ENCODE measurements around the gene TXLNB. TPM values are rescaled to one million over a fixed set of nuclear protein-coding genes. Genes with fewer than 3 reads are reported as not detected.
"Not testable (repeated sequence)": the region's sequence is repeated elsewhere in the genome, so short reads cannot be mapped to it uniquely, and the experiment has no call there.

TXLNB gene
- polyA plus RNA-seq, 1 donor from 2014 or later = 1.9 TPM

DNA sequence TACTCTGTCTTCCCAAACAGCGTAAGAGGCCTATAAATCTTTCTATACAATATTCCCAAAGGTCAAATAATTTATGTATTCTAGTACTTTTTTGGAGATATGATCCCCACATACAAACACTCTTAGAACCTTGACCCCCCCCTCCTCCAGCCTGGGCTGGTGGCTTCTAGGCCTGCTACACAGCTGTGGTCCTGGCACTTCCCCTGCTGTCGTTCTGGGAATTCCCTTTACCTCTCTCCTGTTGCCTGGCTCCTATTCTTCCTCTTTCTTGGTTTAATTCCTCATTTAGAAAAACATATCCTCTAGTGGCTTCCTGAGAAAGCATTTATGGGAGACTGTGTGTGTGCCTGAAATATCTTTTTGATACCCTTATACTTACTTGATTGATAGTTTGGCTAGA lies 4.1 kb upstream of the TXLNB start:
- peaks cover 7% of the 10 kb centered on the region for H3K36me3 Mint-ChIP-seq
- H3K4me1 Mint-ChIP-seq = peaks cover 35 to 43% (median 37%) of the 10 kb centered on the region in 3 donors
- peak overlapping the region in 2 of 3 donors; percentile 10 to 33 for H3K27ac Mint-ChIP-seq
- peak overlapping the region in 2 of 4 donors; percentile 2 to 68 for H3K4me3 Mint-ChIP-seq
- H3K27me3 Mint-ChIP-seq = peaks cover 1% of the 10 kb centered on the region
- no peaks in the 10 kb centered on the region for H3K9me3 Mint-ChIP-seq

DNA sequence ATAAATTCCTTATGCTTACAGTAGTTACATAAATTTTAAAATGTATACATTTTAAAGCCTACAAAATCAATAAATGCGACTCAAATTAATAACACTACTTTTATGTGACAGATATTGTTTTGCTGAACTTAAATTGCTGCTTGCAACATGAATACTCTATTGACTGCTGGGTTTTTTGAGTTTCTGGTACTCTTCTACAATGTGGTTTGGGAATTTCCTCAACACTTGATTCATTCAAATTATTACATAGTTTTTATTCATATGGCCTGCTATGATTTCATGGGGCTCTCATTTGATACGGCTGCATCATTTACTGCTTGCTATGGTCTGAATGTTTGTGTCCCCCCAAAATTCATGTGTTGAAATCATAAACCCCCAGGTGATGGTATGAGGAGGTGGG lies 2.3 kb upstream of the TXLNB start:
- H3K4me3 Mint-ChIP-seq = peak overlapping the region in 2 of 4 donors; percentile 15 to 66
- H3K36me3 Mint-ChIP-seq = peaks cover 9% of the 10 kb centered on the region
- peak overlapping the region; percentile 19 to 94 (median 68) for H3K27ac Mint-ChIP-seq
- H3K4me1 Mint-ChIP-seq = peaks cover 39 to 49% (median 42%) of the 10 kb centered on the region in 3 donors
- H3K27me3 Mint-ChIP-seq = peaks cover 1% of the 10 kb centered on the region
- no peaks in the 10 kb centered on the region for H3K9me3 Mint-ChIP-seq

DNA sequence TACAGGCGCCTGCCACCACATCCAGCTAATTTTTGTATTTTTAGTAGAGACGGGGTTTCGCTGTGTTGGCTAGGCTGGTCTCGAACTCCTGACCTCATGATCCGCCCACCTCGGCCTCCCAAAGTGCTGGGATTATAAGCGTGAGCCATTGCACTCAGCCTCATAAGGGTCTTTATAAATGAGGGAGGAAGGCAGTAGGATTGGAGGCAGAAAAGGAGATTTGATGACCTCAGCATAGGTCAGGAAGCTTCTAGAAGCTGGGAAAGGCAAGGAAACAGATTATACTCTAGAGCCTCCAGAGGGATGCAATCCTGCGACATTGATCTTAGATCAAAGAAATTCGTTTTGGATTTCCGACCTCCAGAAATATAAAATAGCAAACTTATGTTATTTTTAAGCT lies 1.4 kb upstream of the TXLNB start:
- Mint-ChIP-seq H3K36me3 (peaks cover 12% of the 10 kb centered on the region), H3K4me1 (peaks cover 39 to 47% (median 42%) of the 10 kb centered on the region in 3 donors), H3K27ac (peak overlapping the region; percentile 75 to 97 (median 94))
- H3K27me3 Mint-ChIP-seq, H3K9me3 Mint-ChIP-seq, H3K4me3 Mint-ChIP-seq: not testable (repeated sequence)

DNA sequence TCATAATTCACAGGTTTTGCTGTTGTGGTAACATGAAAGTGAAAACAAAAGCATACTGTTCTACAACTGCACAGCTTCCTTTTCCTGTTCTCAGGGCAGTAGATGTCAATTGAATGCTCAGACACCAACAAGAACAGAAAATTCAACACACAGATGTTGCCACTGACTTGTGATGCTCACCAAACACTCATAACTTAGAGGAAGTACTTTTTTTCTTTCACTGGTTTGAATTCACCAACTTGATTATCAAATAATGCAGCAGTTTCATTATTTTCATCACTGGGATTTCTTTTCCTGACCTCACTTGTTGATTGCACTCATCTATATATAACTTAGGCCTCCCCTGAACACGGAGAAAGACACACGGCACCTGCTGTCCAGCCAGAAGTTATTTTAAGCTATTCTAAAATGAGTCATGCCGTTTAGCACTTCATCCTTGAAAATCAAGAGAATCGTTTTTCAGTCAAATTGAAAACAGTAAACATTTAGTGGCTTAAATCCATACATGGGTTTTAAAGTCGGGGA lies 949 bp downstream of the TXLNB start:
- Mint-ChIP-seq H3K36me3 (peaks cover 15% of the 10 kb centered on the region), H3K27ac (peak overlapping the region; percentile 75 to 97 (median 94)), H3K27me3 (peaks cover 1% of the 10 kb centered on the region), H3K4me1 (peaks cover 25 to 46% (median 40%) of the 10 kb centered on the region in 3 donors), H3K4me3 (peak overlapping the region; percentile 74 to 85 (median 83)), H3K9me3 (no peaks in the 10 kb centered on the region)

DNA sequence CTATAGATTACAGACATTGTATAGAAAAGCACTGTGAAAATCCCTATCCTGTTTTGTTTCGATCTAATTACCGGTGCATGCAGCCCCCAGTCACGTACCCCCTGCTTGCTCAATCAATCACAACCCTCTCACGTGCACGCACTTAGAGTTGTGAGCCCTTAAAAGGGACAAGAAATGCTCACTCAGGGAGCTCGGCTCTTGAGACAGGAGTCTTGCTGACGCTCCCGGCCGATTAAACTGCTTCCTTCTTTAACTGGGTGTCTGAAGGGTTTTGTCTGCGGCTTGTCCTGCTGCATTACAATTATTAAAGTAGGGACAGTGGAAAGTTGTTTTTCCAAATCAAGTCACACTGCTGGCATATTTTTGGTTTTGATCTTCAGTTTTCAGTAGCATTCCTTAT lies 2.6 kb downstream of the TXLNB start:
- Mint-ChIP-seq H3K27me3 (peaks cover 1% of the 10 kb centered on the region), H3K4me1 (peaks cover 20 to 36% (median 28%) of the 10 kb centered on the region in 3 donors), H3K36me3 (peaks cover 11% of the 10 kb centered on the region), H3K27ac (peak overlapping the region in 2 of 3 donors; percentile 33 to 82), H3K9me3 (no peaks in the 10 kb centered on the region), H3K4me3 (no peak overlapping the region)

DNA sequence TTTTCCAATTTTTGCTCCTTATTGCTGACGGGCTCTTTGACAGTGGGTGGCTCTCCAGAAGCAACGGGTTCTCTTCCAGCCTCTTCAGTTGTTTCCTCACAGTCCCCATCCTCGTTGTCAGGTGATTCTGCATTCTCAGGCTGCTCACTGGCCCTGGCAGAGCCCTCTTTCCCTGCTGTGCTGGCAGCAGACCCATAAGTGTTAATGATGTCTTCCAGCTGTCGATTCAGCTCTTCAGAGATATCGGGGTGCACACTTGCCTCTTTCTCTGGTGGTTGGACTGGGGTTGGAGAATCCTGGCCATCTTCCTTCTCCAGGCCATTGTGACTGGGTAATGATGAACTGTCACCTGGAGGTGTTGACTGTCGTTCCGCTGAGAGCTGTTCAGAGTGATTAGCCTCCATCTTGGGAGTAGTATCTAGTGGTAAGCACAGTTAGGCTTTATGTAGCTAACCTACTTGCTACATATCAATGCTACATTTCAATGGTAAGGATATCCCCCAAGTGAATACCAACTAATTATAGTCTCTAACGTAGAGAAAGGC lies 3.2 kb downstream of the TXLNB start:
- H3K27ac Mint-ChIP-seq = peak overlapping the region; percentile 22 to 82 (median 33)
- H3K4me3 Mint-ChIP-seq = no peak overlapping the region
- H3K4me1 Mint-ChIP-seq = peaks cover 20 to 36% (median 26%) of the 10 kb centered on the region in 3 donors
- peaks cover 1% of the 10 kb centered on the region for H3K27me3 Mint-ChIP-seq
- peaks cover 11% of the 10 kb centered on the region for H3K36me3 Mint-ChIP-seq
- H3K9me3 Mint-ChIP-seq = no peaks in the 10 kb centered on the region

DNA sequence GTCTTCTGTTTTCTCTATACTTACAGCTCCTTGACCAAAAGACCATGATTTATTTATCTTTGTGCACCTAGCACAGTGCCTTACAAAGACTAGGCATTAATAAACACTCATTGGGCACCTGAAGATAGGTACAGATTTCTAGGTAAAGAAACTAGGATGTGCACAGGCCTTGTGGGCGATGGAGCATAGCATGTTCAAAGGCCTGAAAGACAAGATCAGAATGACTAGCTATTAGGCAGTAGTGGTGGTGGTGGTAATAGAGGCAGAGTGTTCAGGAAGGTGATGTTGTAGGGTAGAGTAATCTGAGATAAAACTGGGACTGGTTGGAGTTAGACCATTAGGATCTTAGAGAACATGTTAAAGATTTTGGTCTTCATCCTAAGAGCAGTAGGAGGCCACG lies 3.9 kb downstream of the TXLNB start:
- peak overlapping the region in 2 of 3 donors; percentile 49 to 75 for H3K27ac Mint-ChIP-seq
- H3K4me3 Mint-ChIP-seq = no peak overlapping the region
- peaks cover 1% of the 10 kb centered on the region for H3K27me3 Mint-ChIP-seq
- peaks cover 21 to 37% (median 26%) of the 10 kb centered on the region in 3 donors for H3K4me1 Mint-ChIP-seq
- H3K9me3 Mint-ChIP-seq = no peaks in the 10 kb centered on the region
- H3K36me3 Mint-ChIP-seq = peaks cover 11% of the 10 kb centered on the region

DNA sequence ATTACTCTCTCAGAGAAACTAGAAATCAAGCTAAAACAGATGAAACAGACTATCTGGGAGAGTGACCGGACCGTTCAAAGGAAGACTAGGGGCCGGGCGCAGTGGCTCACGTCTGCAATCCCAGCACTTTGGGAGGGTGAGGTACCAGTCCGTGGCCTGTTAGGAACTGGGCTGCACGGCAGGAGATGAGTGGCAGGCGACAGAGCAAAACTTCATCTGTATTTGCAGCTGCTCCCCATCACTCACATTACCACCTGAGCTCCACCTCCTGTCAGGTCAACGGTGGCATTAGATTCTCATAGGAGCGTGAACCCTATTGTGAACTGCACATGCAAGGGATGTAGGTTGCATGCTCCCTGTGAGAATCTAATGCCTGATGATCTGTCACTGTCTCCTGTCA lies 5.4 kb downstream of the TXLNB start:
- H3K4me3 Mint-ChIP-seq = not testable (repeated sequence)
- H3K36me3 Mint-ChIP-seq = peaks cover 11% of the 10 kb centered on the region

DNA sequence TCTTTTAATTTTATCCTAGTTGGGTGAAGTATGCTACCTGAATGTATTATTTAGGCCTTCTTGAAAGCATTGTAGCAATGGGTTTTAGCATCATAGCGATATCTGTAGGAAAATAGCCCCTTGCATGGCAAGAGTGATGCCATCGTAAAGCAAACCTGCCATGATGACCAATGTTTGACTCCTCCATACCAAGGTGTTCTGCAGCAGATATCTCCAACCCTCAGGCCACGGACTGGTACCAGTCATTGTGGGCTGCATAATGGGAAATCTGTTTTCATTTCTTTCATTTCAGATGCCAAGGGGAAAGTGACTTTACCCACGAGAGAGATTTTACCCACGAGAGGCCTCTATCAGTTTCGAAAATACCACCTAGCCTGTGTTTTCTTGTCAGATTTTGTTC lies 6.2 kb downstream of the TXLNB start:
- Mint-ChIP-seq H3K36me3 (peaks cover 11% of the 10 kb centered on the region), H3K4me1 (peaks cover 6 to 23% (median 11%) of the 10 kb centered on the region in 3 donors), H3K4me3 (no peak overlapping the region), H3K9me3 (no peaks in the 10 kb centered on the region), H3K27me3 (no peaks in the 10 kb centered on the region), H3K27ac (peak overlapping the region in 2 of 3 donors; percentile 46 to 73)

More for the DNA sequence above, 5.4 kb downstream of the TXLNB start:
- peaks cover 9 to 25% (median 13%) of the 10 kb centered on the region in 3 donors for H3K4me1 Mint-ChIP-seq
- not testable (repeated sequence) for H3K27ac Mint-ChIP-seq, H3K27me3 Mint-ChIP-seq, H3K9me3 Mint-ChIP-seq

DNA sequence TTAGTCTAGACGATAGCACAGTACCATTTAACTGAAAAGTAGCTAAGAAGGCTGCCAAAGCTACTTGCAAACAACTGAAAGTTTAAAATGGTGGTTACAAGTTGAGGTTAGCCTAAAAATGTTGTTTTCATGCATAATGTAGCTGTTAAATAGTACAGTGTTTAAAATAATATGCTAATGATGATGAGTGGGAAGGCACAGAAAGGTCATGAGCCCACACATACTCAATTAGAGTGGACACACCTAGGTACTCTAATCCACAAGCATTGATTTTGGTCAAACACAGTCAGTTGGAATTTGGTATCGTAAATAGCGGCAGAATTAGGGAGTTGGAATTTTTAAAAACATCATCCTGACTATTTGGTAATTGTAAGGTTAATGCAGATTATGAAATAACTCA lies 7.0 kb downstream of the TXLNB start:
- Mint-ChIP-seq H3K4me3 (no peak overlapping the region), H3K36me3 (peaks cover 11% of the 10 kb centered on the region), H3K4me1 (peaks cover 9 to 25% (median 10%) of the 10 kb centered on the region in 3 donors), H3K27me3 (no peaks in the 10 kb centered on the region), H3K27ac (no peak overlapping the region), H3K9me3 (no peaks in the 10 kb centered on the region)

DNA sequence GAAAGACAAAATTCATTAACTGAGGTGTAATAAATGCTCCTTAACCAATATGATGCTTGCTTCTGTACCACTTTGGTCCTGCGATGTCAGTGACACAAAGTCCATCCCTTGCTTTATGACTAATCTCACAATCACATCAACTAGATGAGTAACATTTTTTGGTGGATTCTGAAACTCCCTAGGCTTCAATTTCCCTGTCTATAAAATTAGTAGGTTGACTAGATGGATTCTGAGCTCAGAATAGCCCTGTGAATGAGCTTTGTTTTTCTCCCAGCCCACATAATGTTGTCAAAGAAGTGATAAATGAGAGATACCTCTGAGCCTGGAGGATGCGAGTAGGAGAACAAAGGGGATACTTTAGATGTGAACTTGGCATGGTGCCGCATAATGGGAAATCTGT lies 9.1 kb downstream of the TXLNB start:
- peak overlapping the region in 1 of 3 donors; percentile 50 for H3K27ac Mint-ChIP-seq
- no peaks in the 10 kb centered on the region for H3K9me3 Mint-ChIP-seq
- peaks cover 21 to 34% (median 28%) of the 10 kb centered on the region in 3 donors for H3K4me1 Mint-ChIP-seq
- H3K4me3 Mint-ChIP-seq = no peak overlapping the region
- H3K36me3 Mint-ChIP-seq = peaks cover 1% of the 10 kb centered on the region
- H3K27me3 Mint-ChIP-seq = no peaks in the 10 kb centered on the region

DNA sequence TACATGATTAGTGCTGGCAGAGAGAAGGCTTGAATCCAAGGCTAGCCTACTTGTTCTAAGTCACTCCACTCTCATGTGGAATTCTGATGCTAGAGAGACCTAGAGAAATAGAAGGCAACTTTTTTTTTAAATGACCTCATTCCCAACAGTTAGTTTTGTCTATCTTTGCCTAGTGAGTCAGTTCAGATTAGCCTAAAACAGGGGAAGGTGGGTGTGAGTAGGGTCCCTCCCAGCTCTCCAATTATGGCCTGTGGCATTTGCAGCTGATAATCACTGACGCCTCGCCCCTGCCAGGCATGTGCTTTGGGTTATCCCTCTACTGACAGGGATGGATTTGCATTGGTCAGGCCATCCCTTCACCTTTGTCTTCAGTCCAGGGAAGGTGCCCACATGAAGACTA lies 13.6 kb downstream of the TXLNB start:
- Mint-ChIP-seq H3K4me1 (peaks cover 34 to 55% (median 51%) of the 10 kb centered on the region in 3 donors), H3K4me3 (peak overlapping the region in 3 of 4 donors; percentile 42 to 85 (median 46)), H3K27me3 (no peaks in the 10 kb centered on the region), H3K27ac (peak overlapping the region; percentile 78 to 96 (median 86)), H3K9me3 (no peaks in the 10 kb centered on the region), H3K36me3 (no peaks in the 10 kb centered on the region)

DNA sequence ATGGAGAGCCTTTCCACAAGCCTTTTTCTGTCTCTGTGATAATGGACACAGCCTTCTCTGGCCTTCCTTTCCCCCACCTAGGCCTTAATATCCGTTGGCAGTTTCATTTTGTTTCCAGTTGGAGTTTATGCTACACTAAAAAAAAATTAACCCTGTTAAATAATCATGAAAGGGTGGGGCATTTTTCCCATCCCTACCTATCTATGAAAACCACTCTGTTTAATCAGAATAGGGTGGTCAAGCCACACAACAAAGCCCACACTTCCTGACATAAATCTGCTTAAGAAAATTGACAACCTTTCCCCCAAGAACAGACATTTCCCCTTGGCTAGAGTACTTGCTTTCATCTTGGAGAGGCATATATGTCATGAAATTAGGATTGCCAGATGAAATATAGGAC lies 14.2 kb downstream of the TXLNB start:
- Mint-ChIP-seq H3K27ac (peak overlapping the region; percentile 54 to 86 (median 78)), H3K4me3 (peak overlapping the region in 3 of 4 donors; percentile 6 to 87 (median 46)), H3K27me3 (no peaks in the 10 kb centered on the region), H3K4me1 (peaks cover 35 to 56% (median 51%) of the 10 kb centered on the region in 3 donors), H3K36me3 (no peaks in the 10 kb centered on the region), H3K9me3 (no peaks in the 10 kb centered on the region)

DNA sequence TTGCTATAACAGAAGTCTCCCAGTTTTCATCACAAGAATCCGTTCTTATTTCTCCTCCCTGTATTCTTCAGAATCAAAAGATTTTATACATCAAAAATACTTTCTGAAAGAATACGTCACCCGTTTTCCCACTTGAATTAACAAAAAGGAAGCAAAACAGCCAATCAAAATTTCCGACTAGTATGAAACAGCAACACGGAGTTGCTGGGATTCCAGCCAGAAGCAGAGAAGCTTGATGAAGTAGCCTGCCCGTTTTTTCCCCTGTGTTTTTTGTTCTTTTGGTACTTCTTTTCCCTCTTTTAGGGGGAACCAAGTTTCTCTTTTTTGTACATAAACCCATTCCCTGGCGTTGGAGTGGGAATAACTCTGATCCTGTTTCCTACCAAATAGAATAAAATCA lies 14.6 kb downstream of the TXLNB start:
- H3K4me3 Mint-ChIP-seq = peak overlapping the region in 3 of 4 donors; percentile 6 to 87 (median 46)
- H3K27ac Mint-ChIP-seq = peak overlapping the region; percentile 47 to 86 (median 78)

DNA sequence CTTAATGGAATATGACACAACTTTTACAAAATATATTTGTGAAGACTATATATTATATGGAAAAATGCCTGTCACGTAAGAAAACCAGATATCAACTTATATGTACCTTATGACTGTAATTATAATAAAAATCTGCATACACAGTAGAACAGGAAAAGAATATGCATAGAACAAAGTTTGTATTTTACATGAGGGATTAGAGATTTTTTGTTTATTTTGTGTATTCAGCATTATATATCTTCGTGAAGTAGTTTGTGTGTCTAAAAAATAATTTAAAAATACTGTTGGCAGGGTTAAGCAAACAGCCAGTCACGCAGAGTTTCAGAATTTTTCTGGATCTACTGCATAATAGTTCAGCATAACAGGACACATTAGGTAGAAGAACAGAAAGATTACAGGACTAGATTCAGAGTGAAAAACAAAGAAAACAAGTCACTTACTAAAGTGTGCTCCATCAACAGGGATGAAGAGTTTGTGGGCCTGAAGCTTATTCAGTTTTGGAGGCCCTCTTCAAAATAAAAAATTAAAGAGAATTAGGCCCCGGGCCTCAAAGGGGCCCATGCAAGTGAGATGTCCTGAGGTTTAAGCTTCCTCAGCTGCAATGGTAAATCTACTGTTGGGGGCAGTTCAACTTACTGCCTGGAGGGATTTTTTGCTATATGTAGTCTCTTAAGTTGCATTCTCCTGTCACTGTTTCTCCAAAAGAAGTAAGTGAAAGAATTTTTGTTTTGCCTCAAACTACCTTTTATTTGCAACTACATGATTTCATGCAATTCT lies 16.3 kb downstream of the TXLNB start:
- Mint-ChIP-seq H3K27me3 (no peaks in the 10 kb centered on the region), H3K27ac (peak overlapping the region in 2 of 3 donors; percentile 67 to 86), H3K4me1 (peaks cover 36 to 60% (median 54%) of the 10 kb centered on the region in 3 donors), H3K9me3 (no peaks in the 10 kb centered on the region), H3K36me3 (no peaks in the 10 kb centered on the region), H3K4me3 (peak overlapping the region; percentile 39 to 67 (median 56))

More for the DNA sequence above, 14.6 kb downstream of the TXLNB start:
- Mint-ChIP-seq H3K27me3 (no peaks in the 10 kb centered on the region), H3K4me1 (peaks cover 35 to 58% (median 51%) of the 10 kb centered on the region in 3 donors), H3K9me3 (no peaks in the 10 kb centered on the region), H3K36me3 (no peaks in the 10 kb centered on the region)
